Activated CD8-positive, alpha-beta memory T cell treated with anti-CD3 and anti-CD28 coated beads for 48 hours (primary cell): ENCODE data around the gene PLCD3.
A peak's percentile ranks its signal among the peaks of the same experiment; 100 is the strongest.

Experiments used
- DNase-seq, 3 experiments: peaks; one replicate each; pipeline ENCODE4 v3.0.0-alpha.2; 2020; ENCODE audit warnings: low read depth in 2 of 3, low spot score in 2 of 3

PLCD3 gene, protein sequence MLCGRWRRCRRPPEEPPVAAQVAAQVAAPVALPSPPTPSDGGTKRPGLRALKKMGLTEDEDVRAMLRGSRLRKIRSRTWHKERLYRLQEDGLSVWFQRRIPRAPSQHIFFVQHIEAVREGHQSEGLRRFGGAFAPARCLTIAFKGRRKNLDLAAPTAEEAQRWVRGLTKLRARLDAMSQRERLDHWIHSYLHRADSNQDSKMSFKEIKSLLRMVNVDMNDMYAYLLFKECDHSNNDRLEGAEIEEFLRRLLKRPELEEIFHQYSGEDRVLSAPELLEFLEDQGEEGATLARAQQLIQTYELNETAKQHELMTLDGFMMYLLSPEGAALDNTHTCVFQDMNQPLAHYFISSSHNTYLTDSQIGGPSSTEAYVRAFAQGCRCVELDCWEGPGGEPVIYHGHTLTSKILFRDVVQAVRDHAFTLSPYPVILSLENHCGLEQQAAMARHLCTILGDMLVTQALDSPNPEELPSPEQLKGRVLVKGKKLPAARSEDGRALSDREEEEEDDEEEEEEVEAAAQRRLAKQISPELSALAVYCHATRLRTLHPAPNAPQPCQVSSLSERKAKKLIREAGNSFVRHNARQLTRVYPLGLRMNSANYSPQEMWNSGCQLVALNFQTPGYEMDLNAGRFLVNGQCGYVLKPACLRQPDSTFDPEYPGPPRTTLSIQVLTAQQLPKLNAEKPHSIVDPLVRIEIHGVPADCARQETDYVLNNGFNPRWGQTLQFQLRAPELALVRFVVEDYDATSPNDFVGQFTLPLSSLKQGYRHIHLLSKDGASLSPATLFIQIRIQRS

DNA sequence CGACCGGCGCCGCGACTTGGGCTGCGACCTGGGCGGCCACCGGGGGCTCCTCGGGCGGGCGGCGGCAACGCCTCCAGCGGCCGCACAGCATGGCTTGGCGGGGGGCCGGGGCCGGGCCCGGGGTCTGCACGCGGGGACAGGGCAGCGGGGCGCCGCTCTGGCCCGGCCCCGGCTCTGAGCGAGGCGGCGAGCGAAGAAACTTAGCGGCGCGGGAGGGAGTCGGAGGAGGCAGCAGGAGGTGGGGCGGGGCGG is at the start of gene PLCD3:
Gene PLCD3, minus strand, starts transcription at position 196 of the 252 bp plus-strand sequence. Its CDS starts 105 bp downstream, at position 91.
- no peak for DNase-seq

DNA sequence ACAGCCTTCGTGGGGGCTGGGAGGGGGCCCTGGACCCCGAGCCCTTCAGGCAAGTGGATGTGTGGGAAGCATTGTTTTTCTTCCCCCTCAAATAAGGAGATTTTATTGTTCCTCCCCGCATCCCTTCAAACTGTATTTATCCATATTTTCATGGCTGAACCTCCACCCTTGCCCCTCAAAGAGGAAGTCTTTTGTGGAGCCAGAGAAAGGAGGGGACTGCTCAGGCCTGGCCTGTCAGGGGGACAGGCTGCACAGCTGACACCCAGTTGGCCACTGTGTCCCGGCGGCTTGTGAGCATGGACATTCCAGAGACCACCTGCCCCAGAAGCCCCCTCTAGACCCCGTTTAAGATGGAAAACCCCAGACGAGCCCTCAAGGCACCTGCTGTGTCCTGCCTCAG is 45.2 kb upstream of the PLCD3 start:
- DNase-seq = no peak

DNA sequence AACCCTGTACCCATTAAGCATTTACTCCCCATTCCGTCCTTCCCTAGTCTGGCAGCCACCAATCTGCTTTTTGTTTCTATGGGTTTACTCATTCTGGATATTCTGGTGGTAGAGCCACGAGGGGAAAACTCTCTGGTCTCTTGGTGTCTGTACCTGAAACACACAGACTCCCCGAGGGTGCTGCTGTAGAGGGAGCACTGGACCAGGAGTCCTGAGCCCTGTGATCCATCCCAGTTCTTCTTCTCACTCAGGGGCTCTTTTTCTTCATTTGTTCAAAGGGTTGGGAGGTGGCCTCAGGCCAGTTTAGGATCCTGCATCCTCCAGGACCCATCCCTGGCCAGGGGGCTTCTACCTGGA is 43.4 kb upstream of the PLCD3 start:
- DNase-seq = no peak

DNA sequence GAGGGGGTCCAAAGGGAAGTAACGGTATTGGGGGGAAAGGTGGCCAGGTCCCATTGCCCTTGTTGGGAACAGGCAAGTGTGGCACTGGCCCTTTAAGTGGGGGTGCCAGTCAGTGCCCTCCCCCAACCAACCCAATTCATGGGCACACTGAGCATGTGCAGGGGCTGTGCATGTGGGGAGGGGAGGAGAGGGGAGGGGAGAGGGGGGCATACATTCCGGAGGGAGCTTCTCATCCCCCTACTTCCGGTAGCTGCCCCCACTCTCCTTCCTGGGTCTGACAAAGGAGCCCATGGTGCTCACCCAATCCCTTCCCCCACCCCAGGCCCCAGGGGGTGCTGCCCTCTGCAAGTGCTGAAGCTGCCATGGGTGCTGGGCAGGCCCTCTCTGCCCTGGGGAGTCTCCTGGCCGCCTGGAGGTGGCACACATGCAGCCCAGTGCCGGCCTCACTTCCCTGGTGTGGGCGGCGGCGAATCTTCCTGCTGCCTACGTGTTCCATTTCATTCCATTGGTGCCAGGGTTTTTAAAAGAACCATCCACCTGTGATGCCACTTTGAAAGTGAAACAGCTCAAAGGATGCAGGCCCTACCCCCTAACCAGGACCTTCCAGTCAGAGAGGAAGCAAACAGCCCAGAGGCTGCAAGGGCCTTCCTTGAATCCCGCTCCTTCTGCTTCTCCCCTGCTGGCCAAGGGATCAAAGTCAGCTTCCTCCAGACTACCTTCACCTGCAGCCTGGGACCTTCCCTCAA is 40.4 kb upstream of the PLCD3 start:
- peak in 2 of 3 experiments; percentile 21 to 29 for DNase-seq

DNA sequence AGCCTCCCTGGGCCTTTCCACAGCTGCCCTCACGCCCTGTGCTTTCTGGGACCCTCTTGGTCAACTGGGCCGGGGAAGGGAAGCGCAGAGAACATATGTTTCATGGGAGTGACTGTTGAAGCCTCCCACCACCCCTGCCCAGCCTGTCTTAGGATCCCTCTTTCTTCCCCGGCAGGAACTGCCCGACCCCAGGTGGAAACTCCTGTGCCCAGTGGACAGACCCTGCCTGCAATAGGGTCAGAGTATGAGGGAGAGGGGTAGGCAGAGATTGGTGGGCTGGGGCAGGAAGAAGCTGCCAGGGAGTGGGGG is 39.9 kb upstream of the PLCD3 start:
- no peak for DNase-seq

DNA sequence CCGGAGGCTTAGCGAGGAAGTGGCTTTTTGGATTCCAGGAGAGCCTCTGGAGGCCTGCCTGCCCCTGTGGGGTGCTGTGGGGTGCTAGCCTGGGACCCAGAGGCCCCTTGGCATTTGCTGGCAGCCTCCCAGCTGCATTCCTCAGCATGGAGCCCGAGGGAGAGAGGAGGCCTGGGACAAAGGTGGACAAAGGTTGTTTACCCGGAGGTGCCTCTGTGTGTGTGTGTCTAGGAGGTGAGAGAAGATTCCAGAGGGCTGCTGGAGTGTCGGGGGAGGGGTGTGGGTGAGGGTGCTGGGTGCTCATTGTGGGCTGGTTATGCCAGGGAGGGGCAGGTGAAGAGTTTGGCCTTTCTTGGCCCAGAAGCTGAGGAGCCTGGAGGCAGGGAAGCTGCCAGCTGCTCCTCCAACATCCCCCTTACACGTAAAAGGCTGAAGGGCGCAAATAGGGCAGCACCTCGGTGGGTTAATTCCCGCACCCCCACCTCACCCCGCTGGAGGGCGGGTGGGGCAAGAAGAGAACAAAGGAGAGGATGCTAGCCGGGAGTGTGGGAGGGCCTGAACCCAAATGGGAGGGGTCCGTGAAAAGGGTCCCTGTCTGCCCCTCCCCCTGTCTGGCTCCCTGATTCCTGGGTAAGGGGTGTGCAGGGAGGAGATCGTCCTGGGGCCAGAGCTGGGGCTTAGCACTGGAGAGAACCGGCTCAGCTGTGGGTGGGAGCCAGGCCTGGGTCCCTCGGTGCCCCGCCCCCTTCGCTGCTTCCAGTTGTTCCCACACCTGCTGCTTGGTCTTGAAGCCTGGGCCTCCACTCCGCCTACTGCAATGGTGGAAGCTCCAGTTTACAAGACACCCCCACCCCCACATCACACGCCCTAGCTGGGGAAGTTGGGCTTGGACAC is 39.3 kb upstream of the PLCD3 start:
- DNase-seq = no peak

DNA sequence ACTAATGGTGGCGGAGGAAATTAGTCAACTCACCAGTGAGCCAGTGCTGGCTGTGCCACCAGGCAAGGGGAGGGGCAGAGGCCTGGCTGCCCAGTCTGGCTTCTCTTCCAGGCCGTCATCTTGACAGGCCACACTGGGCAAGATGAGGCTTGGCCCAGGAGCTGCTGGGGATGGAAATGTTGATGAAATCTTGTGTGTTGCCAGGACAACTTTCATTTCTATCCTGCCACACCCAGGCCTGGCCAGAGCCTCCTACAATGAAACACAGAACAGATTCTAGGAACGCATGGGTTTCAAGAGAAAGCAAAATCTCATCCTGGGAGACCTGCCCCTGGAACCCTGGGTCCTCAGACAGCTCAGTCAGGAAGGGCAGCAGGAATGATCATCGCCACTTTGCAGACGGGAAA is 38.6 kb upstream of the PLCD3 start:
- no peak for DNase-seq

DNA sequence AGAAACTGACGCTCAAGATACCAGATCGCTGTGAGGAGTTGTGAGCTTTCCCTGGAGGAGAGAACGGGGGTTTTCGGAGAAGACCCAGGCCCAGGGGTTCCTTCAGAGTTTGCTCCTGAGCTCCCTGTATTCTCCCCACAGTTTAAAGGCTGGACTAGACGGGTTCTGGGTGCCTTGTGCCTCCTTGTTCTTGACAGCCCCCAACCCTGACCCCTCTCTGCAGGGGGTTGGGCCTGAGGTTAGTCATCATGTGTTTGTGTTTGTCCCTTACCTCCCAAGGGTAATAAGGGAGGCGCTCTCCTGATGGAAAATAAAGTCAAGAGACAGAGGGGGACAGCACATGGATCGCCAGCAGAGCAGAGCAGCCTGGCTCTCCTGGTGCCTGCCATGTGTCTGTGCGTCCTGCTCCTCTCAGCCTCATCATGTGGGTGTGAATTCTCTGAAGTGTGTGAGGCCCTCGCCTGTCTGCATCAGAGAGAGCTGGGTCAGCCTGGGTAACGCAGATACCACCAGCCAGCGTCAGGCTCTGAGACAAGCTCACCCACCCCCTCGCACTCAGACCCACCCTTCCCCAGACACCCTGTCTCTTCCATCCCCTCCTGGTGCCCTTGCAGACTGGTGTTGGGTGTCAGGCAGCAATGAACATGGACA is 38.1 kb upstream of the PLCD3 start:
- no peak for DNase-seq

DNA sequence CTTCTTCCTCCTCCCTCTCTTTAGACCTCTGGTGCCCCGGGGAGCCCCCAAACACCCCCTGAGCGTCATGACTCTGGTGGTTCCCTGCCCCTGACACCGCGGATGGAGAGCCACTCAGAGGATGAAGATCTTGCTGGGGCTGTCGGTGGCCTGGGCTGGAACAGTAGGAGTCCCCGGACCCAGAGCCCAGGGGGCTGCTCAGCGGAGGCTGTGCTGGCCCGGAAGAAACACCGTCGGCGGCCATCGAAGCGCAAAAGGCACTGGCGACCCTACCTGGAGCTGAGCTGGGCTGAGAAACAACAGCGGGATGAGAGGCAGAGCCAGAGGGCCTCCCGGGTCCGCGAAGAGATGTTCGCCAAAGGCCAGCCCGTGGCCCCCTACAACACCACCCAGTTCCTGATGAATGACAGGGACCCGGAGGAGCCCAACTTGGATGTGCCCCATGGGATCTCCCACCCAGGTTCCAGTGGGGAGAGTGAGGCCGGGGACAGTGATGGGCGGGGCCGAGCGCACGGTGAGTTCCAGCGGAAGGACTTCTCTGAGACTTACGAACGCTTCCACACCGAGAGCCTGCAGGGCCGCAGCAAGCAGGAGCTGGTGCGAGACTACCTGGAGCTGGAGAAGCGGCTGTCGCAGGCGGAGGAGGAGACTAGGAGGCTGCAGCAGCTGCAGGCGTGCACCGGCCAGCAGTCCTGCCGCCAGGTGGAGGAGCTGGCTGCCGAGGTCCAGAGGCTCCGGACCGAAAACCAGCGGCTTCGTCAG is 36.9 kb upstream of the PLCD3 start:
- no peak for DNase-seq

DNA sequence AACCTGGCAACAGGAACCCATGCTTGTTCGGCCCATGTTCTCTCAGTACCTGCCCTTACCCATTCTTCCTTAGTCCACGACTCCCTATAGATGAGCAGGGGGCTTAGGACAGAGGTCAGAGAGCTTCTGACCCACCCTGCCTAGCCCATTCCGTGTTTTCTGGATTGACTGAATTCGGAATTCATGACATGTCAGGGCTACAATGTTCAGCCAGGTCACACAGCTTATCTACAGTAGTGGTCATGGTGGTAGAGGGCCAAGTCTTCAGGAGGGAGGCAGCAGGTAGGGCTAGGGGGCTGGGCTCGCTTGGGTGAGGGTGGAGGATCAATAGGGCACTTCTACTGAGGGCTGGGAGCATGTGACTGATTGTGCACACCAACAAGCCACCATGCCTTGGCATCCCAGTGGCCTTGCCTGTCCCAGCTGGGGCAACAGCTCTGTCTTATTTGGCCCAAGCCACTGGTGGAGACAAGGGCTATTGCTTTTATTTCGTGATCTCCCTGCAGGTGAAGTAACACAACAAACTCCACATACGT is 32.5 kb upstream of the PLCD3 start:
- DNase-seq = no peak

DNA sequence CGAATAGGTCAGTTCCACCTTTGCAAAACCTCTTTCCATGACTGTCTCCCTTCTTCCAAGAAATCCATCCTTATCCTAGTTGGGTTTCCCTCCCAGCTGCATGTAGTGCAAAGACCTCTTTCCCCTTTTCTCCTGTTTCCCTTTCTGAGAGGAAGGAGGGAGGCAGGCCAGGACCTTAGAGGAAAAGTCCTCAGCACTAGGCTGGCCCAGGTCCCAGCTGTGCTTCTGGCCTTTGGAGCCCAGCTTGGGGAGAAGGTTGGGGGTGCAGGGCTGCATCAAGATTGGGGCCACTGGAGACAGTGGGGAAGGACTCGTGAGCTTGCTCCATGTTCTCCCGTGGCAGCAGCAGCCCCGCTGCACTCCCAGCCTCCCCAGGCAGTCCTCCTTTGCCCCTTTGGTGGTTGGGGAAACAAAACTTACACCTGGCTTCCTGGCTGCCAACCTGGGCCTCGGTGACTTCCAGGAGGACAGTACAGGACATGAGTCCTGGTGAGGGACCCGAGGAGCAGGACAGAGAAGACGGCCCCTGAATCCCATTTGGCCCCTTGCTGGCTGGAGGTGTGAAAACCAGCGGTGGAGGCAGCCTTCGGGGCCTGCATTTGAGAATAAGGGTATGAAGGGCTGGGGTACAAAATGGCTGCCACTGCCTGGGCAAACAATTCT is 29.8 kb upstream of the PLCD3 start:
- no peak for DNase-seq

DNA sequence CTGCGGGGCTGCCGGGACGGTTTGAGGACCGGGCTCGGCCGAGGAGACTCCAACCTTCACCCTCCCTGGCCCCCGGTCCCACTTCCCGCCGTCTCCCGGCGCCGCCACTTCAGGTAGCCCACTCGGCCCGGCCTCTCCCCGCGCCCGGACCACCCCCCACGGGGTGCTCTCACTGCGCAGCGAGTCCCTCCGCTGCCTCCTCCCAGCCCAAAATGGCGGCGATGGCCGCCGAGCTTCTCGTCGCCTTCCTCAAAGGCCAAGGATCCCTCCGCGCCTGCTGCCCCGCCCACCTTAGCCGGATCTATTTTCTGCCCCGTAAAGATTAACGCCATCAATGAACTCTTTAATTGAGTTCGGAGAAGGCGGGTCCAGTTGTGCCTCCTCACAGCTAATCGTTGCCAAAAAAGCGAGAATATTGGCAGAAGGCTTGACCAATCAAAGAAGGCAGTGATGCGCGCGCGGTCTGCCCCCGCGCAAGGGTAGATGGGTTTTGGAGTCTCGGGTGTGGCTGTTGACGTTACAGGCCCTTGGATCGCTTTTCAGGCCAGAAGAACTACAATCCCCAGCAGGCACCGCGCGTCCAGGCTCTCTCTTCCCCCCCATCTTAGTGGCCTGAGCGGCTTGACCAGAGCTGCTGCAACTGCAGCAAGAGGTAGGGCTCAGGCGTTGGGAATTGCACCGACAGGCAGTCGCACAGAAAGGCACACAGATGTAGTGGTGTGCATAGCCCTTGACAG is 29.1 kb upstream of the PLCD3 start, which contains the start of gene HEXIM2:
Gene HEXIM2, plus strand, starts transcription at position 588 of the 737 bp plus-strand sequence. CDS start 919 bp downstream, outside the sequence.
- DNase-seq = peak; percentile 90 to 94 (median 93)

DNA sequence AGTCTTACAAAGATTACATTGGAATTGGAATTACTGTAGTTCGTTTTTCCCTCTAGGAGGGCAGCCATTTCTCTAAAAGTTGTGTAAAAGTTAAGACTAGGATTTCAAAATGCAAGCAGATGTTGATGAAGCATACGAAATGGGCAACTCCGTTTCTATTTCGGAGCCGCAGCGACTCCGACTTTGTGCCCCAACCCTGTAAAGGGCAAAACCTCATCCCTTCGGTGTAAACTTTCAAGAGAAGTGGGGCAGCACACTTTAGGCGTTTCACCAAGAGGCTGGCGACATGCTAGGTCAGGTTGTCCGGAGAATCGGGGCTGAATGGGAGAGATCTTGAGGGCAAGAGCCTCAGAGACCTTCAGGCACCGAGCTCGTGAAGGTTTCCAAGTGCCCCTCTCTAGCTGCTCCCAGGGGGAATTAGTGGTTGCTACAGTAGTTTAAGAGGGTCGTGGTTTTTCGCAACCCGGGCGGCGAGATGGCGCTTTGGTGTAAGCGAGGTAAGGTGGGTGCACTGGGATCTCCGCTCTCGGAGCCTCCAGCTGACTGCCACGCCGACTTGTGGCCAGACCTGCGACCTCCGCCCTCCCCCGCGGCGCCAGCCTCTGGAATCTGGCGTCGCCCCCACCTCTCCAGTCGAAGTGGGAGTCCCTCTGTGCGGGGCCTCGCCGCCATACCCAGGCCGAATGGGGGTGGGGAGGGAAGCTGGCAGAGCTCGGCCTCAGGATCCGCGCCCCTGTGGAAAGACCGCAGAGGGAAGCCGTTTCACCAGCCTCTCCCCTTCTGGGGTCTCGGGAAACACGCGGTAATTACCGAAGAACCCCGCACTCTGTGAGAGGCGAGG is 28.4 kb upstream of the PLCD3 start:
- DNase-seq = peak in 2 of 3 experiments; percentile 33 to 41

DNA sequence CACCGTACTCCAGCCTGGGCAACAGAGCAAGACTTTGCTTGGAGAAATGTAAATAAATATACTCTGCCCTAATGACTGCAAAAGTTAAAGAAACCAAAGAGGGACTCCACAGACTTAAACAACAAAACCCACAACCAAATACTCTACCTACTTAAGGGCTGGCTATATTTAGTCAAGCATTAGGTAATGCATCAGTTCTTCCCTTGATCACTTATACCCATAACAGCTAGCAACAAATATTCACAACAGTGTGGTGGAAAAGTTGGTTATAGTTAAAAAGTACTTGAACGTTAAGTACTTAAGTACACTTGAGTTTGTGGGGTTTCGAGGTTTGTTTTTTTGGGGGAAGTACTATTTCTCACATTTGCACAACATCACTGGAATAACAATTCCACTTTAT is 23.9 kb upstream of the PLCD3 start:
- DNase-seq = no peak

DNA sequence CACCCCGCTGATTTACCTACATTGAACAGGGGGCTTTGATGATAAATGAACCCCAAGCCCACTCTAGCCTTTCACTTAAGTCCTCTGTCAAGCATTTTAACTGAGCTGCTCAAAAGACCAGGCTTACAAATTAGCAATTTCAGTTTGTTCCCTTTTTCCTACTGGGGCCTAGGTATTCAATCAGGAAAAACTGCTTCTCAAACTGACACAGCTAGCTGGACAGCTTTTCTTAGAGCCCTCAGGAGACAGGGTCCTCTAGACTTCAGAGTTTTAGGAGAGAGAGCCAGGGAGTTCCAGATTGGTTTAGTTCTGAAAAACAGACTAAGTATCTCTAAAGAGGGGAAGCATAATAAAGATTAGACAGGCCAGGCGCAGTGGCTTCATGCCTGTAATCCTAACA is 23.2 kb upstream of the PLCD3 start:
- DNase-seq = no peak

DNA sequence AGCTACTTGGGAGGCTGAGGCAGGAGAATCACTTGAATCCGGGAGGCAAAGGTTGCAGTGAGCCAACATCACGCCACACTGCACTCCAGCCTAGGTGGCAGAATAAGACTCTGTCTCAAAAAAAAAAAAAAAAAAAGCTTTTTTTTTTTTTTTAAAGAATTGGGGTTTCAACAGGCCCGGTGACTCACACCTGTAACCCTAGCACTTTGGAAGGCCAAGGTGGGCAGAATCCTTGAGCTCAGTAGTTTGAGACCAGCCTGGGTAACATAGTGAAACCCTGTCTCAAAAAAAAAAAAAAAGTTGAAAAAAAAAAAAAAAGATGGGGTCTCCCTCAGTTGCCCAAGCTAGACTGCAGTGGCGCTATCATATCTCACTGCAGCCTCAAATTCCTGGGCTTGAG is 22.7 kb upstream of the PLCD3 start:
- no peak for DNase-seq
